Breast epithelium (tissue), 3 donors: ENCODE data around the gene URGCP.

Experiments
- POLR2A ChIP-seq: fragments of 450-650 bp; IDR thresholded peaks from one replicate; pipeline ENCODE4 v1.6.1; 2016; ENCODE audit warnings: antibody characterized with exemption, mild to moderate bottlenecking, moderate library complexity
- TF ChIP-seq, protein P1 (sequence below), 3 donors: fragments of 450-650 bp; IDR thresholded peaks; one replicate each; pipeline ENCODE4 v1.5.1; 2016 to 2017; ENCODE audit warnings: antibody characterized with exemption in 3 of 3, mild to moderate bottlenecking in 3 of 3, moderate library complexity in 3 of 3

DNA sequence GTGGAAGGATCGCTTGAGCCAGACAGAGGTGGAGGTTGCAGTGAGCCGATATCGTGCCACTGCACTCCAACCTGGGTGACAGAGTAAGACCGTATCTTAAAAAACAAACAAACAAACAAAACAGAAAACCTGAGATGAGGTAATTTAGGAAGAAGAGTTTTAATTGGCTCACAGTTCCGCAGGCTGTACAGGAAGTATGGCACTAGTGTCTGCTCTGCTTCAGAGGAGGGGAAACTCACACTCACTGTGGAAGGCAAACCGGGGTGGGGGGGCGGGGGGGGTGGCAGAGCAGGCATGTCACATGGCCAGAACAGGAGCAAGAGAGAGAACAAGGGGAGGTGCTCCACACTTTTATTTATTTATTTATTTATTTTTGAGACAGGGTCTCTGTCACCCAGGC lies 24.9 kb upstream of the URGCP start:
- TF ChIP-seq, protein P1, sequence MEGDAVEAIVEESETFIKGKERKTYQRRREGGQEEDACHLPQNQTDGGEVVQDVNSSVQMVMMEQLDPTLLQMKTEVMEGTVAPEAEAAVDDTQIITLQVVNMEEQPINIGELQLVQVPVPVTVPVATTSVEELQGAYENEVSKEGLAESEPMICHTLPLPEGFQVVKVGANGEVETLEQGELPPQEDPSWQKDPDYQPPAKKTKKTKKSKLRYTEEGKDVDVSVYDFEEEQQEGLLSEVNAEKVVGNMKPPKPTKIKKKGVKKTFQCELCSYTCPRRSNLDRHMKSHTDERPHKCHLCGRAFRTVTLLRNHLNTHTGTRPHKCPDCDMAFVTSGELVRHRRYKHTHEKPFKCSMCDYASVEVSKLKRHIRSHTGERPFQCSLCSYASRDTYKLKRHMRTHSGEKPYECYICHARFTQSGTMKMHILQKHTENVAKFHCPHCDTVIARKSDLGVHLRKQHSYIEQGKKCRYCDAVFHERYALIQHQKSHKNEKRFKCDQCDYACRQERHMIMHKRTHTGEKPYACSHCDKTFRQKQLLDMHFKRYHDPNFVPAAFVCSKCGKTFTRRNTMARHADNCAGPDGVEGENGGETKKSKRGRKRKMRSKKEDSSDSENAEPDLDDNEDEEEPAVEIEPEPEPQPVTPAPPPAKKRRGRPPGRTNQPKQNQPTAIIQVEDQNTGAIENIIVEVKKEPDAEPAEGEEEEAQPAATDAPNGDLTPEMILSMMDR (IDR thresholded peaks at IDR 0.05) = no peak
- TF ChIP-seq POLR2A = no peak
